OCI-LY1 (cell line): ENCODE measurements around the gene CACNA1D.

Experiments
- H2AFZ ChIP-seq: fragments of 200-600 bp; sonication (generic), shearing (Covaris generic); 2 replicates; pipeline ENCODE4 v1.6.0; 2014; ENCODE audit warnings: antibody characterized with exemption, mild to moderate bottlenecking, low read length
- H3F3A ChIP-seq: fragments of 200-600 bp; sonication (generic), shearing (Covaris generic); 2 replicates; pipeline ENCODE4 v1.6.0; 2014; ENCODE audit warnings: mild to moderate bottlenecking, antibody characterized with exemption, low read length, moderate library complexity; ENCODE audit not compliant: insufficient read depth
- H3K27ac ChIP-seq: fragments of 200-600 bp; sonication (generic); 2 replicates; pipeline ENCODE4 v1.5.1; 2014; ENCODE audit warnings: low read length, mixed run types, mild to moderate bottlenecking, low read depth; ENCODE audit not compliant: poor library complexity, severe bottlenecking
- H3K27me3 ChIP-seq: fragments of 200-600 bp; sonication (generic); 2 replicates; pipeline ENCODE4 v1.6.0; 2014; ENCODE audit warnings: antibody characterized with exemption, mild to moderate bottlenecking, low read length, moderate library complexity; ENCODE audit not compliant: insufficient read depth
- H3K36me3 ChIP-seq: fragments of 200-600 bp; sonication (generic); 2 replicates; pipeline ENCODE4 v1.6.1; 2014; ENCODE audit warnings: mild to moderate bottlenecking, antibody characterized with exemption, low read length, moderate library complexity, mixed read lengths; ENCODE audit not compliant: insufficient read depth
- H3K4me1 ChIP-seq: fragments of 200-600 bp; sonication (generic); 2 replicates; pipeline ENCODE4 v1.5.1; 2014; ENCODE audit warnings: mild to moderate bottlenecking, low read length, moderate library complexity; ENCODE audit not compliant: insufficient read depth, severe bottlenecking
- H3K4me2 ChIP-seq: fragments of 200-600 bp; sonication (generic), shearing (Covaris generic); 2 replicates; pipeline ENCODE4 v1.6.1; 2014; ENCODE audit warnings: low read length
- H3K4me3 ChIP-seq: fragments of 200-600 bp; sonication (generic); 2 replicates; pipeline ENCODE4 v1.5.1; 2014; ENCODE audit warnings: low read length, low read depth, mild to moderate bottlenecking, mixed read lengths; ENCODE audit not compliant: poor library complexity, severe bottlenecking
- H3K79me2 ChIP-seq: fragments of 200-600 bp; shearing (Covaris generic); 2 replicates; pipeline ENCODE4 v1.6.1; 2016; ENCODE audit warnings: mixed run types, low read length, mixed read lengths; ENCODE audit not compliant: insufficient read depth
- H3K9ac ChIP-seq: fragments of 200-600 bp; sonication (generic), shearing (Covaris generic); 2 replicates; pipeline ENCODE4 v1.6.1; 2014; ENCODE audit warnings: mild to moderate bottlenecking, low read length, mixed read lengths
- H3K9me2 ChIP-seq: fragments of 200-600 bp; sonication (generic), shearing (Covaris generic); 2 replicates; pipeline ENCODE4 v1.6.1; 2014; ENCODE audit warnings: low read depth, mild to moderate bottlenecking, low read length, mixed read lengths
- H3K9me3 ChIP-seq: fragments of 200-600 bp; shearing (Covaris generic); 2 replicates; pipeline ENCODE4 v1.6.1; 2014; ENCODE audit warnings: low read length, mixed read lengths
- H4K20me1 ChIP-seq: fragments of 200-600 bp; sonication (generic), shearing (Covaris generic); 2 replicates; pipeline ENCODE4 v1.6.0; 2016; ENCODE audit warnings: mild to moderate bottlenecking, low read length; ENCODE audit not compliant: insufficient read depth
- EZH2 ChIP-seq: fragments of 200-600 bp; sonication (generic), shearing (Covaris generic); IDR thresholded peaks from 2 replicates; pipeline ENCODE4 v1.8.0; 2017; ENCODE audit warnings: borderline replicate concordance, mixed run types, mild to moderate bottlenecking, antibody characterized with exemption, low read length, moderate library complexity, mixed read lengths
- TF ChIP-seq, protein P1 (sequence below): fragments of 200-600 bp; sonication (generic), shearing (Covaris generic); IDR thresholded peaks from 2 replicates; pipeline ENCODE4 v1.5.1; 2017; ENCODE audit warnings: mild to moderate bottlenecking, antibody characterized with exemption, low read length, moderate library complexity, mixed read lengths

CACNA1D gene

DNA sequence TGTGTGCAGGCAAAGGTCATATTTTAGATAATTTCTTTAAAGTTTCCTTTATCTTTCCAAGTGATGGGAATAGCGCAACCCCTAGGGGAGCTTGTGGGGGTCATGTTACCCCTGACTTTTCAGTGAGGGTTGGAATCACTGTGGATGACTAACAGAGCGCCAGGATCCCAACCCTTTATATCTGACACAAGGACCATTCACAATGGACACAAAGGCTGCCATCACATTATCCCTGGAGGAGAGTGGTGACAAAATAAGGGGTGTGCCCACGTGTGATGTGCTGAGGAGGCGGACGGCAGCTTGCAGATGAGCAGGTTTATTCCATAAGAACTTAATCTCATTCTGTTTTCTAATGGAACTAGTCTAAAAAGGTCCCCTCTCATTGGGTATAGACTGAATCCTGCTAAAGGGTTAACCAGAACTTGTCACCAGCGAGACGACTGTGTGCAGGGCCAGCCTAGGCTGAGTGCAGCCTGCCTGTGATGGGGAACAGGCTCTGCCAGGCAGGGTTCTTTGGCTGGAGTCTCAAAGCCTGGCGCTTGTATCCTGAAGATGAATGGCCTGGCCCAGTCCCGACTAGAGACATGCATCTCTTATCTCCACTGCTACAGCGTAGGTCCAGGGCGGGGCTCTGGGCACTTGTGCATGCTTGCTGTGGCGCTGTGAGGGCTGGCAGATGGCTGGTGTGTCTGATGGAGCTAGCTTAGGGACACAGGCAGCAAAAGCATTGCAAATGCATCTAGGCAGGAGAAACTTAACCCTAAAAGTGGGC, 301.6 kb downstream of the CACNA1D start:
- Histone ChIP-seq H3K79me2 (no peaks in the 10 kb centered on the region), H3K9me3 (no peaks in the 10 kb centered on the region), H3K27me3 (no peaks in the 10 kb centered on the region), H4K20me1 (no peaks in the 10 kb centered on the region), H3K4me2 (no peak overlapping the region), H3K36me3 (no peaks in the 10 kb centered on the region), H3K9ac (no peak overlapping the region), H2AFZ (no peak overlapping the region), H3K27ac (no peak overlapping the region), H3K4me1 (no peaks in the 10 kb centered on the region), H3F3A (no peaks in the 10 kb centered on the region), H3K9me2 (no peaks in the 10 kb centered on the region), H3K4me3 (no peak overlapping the region)
- TF ChIP-seq, protein P1, sequence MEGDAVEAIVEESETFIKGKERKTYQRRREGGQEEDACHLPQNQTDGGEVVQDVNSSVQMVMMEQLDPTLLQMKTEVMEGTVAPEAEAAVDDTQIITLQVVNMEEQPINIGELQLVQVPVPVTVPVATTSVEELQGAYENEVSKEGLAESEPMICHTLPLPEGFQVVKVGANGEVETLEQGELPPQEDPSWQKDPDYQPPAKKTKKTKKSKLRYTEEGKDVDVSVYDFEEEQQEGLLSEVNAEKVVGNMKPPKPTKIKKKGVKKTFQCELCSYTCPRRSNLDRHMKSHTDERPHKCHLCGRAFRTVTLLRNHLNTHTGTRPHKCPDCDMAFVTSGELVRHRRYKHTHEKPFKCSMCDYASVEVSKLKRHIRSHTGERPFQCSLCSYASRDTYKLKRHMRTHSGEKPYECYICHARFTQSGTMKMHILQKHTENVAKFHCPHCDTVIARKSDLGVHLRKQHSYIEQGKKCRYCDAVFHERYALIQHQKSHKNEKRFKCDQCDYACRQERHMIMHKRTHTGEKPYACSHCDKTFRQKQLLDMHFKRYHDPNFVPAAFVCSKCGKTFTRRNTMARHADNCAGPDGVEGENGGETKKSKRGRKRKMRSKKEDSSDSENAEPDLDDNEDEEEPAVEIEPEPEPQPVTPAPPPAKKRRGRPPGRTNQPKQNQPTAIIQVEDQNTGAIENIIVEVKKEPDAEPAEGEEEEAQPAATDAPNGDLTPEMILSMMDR, result no peak
- TF ChIP-seq EZH2, result no peak

- no peaks in the 10 kb centered on the region for H3K27me3 ChIP-seq
- no peak overlapping the region for H3K9ac ChIP-seq
- no peaks in the 10 kb centered on the region for H3K9me2 ChIP-seq
- H3K9me3 ChIP-seq, result no peaks in the 10 kb centered on the region
- no peak overlapping the region for H3K27ac ChIP-seq
- no peaks in the 10 kb centered on the region for H4K20me1 ChIP-seq
- no peaks in the 10 kb centered on the region for H3F3A ChIP-seq
- no peaks in the 10 kb centered on the region for H3K79me2 ChIP-seq
- no peaks in the 10 kb centered on the region for H3K36me3 ChIP-seq
- H2AFZ ChIP-seq, result no peak overlapping the region
- H3K4me1 ChIP-seq, result no peaks in the 10 kb centered on the region
- no peak overlapping the region for H3K4me3 ChIP-seq
- no peak overlapping the region for H3K4me2 ChIP-seq
- TF ChIP-seq, protein P1, result no peak
- no peak for TF ChIP-seq EZH2
Observed at GRCh38 chr3:53798144-53798543, 303.7 kb downstream of the CACNA1D start.

GRCh38 chr3:53799338-53799865, 305.0 kb downstream of the CACNA1D start:
- Histone ChIP-seq H3F3A (no peaks in the 10 kb centered on the region), H3K4me1 (no peaks in the 10 kb centered on the region)

More at GRCh38 chr3:53799338-53799865, 305.0 kb downstream of the CACNA1D start:
- TF ChIP-seq, protein P1, result no peak
- TF ChIP-seq EZH2, result no peak
- H4K20me1 ChIP-seq, result no peaks in the 10 kb centered on the region
- no peak overlapping the region for H3K27ac ChIP-seq
- no peaks in the 10 kb centered on the region for H3K36me3 ChIP-seq
- H3K9ac ChIP-seq, result no peak overlapping the region
- no peaks in the 10 kb centered on the region for H3K9me3 ChIP-seq
- no peaks in the 10 kb centered on the region for H3K79me2 ChIP-seq
- no peaks in the 10 kb centered on the region for H3K9me2 ChIP-seq
- no peak overlapping the region for H2AFZ ChIP-seq
- no peaks in the 10 kb centered on the region for H3K27me3 ChIP-seq
- no peak overlapping the region for H3K4me2 ChIP-seq
- no peak overlapping the region for H3K4me3 ChIP-seq
